GM10847 (cell line): ENCODE data around the gene GFOD1.

Experiments
- POLR2A ChIP-seq: IDR thresholded peaks from 2 replicates; pipeline ENCODE4 v1.6.1; 2011; ENCODE audit not compliant: insufficient read length; ENCODE audit errors: extremely low read depth

The GFOD1 gene

GRCh38 chr6:13479206-13479800 lies 8.1 kb downstream of the GFOD1 start:
- TF ChIP-seq POLR2A = no peak

DNA sequence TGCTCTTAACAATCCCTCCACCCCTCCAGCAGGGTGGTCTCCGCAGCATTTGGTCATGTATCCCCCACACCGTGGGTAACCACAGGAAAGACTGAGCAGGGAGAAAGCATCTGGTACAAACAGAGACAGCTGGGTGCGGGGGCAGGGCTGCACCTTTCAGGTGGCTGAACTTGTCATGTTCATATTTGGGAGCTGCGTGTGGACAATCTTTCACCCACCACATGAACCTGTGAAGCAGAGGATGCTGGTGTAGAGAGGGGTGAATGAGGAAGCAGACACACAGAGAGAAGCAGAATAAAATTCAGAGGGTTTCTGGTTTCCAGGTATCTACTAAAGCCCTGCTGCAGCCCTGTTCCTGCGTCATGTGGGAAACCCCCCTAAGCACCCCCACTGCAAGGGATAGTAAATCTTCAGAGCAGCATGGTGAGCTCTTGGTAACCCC lies 8.9 kb downstream of the GFOD1 start:
- TF ChIP-seq POLR2A = no peak

DNA sequence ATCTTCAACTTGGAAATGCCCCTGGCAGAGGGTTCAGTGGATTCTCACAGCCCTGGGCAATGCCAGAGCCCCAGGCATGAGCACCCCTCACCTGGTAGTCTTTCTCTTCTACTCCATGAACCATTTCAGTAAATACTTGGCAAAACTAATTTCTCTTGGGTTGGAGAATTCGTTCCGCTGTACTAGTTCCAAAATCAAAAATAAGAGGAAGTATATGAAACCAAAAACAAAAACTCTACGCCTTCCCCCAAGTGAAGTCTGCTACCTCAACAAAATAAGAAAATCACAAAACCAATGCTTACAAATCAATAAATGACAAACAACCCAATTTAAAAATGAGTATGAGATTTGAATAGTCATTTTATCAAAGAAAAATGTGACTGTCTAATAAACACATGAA lies 12.6 kb downstream of the GFOD1 start:
- no peak for TF ChIP-seq POLR2A

DNA sequence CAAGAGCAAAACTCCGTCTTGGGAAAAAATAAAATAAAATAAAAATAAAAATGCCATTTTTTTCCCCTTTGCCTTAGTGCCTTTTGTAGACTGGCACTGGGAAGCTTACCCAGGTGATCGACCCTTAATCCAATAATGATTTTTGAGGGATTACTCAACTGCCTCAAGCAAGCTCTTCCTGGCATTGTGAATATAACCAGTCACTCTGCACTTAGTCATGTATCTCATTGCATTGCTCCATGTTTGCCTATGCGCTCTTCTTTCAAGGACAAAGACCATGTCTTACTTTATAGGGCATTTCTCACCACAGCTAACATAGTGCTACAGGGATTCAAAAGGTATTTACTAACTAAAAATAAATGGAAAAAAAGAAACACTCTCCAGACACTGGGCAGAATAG lies 13.0 kb downstream of the GFOD1 start:
- TF ChIP-seq POLR2A = no peak

- TF ChIP-seq POLR2A = no peak
Measured at GRCh38 chr6:13473768-13474165, 13.6 kb downstream of the GFOD1 start.

DNA sequence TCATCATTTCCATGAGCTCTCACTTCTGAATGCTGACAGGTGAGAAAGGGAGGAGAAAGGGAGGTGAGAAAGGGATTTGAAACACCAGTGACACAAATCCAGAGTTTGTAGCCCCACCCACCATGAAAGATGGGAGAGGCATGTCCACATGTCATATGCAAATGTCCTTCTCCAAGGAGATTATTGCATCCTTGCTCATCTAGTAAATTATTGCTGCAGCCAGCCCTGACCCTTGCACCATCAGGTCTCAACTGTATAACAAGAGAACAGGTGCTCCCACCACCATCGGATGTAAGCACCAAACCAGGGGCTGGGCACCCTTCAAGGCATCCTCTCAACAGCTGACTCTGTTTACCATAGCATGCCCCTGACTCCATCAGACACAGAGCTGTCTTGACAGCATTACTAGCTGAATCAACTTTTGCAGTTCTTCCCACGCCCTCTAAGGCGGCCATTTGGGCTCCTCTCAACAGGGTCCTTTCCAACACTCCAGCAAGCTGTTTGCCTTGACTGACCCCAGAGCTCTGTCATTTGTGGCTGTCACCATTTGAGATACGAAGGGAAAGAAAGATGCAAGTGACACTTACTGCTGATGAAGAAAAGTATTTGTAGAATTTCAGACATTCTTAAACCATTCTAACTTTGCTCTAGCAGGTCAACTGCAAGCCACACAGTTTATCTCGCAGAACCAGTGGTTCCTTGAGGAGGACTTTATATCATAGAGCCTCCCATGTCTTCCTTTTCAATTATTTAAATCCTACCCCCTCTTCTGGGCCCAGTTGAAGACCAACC lies 14.2 kb downstream of the GFOD1 start:
- no peak for TF ChIP-seq POLR2A

DNA sequence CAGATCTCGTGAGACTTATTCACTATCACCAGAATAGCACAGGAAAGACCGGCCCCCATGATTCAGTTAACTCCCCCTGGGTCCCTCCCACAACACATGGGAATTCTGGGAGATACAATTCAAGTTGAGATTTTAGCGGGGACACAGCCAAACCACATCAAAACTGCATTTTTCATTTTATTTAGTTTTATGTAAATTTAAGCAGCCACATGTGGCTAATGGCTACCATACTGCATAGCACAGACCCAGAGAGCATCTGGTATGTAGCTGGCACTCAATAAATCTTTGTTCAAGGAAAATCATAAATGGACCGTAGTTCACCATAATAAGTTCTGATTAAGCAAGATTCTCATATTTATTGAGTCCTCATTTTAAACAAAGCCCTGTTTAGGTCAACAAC lies 15.3 kb downstream of the GFOD1 start:
- TF ChIP-seq POLR2A = no peak

GRCh38 chr6:13471184-13471583 lies 16.2 kb downstream of the GFOD1 start:
- TF ChIP-seq POLR2A = no peak

GRCh38 chr6:13470238-13471140 lies 16.9 kb downstream of the GFOD1 start:
- no peak for TF ChIP-seq POLR2A

GRCh38 chr6:13469693-13470092 lies 17.7 kb downstream of the GFOD1 start:
- TF ChIP-seq POLR2A = no peak

DNA sequence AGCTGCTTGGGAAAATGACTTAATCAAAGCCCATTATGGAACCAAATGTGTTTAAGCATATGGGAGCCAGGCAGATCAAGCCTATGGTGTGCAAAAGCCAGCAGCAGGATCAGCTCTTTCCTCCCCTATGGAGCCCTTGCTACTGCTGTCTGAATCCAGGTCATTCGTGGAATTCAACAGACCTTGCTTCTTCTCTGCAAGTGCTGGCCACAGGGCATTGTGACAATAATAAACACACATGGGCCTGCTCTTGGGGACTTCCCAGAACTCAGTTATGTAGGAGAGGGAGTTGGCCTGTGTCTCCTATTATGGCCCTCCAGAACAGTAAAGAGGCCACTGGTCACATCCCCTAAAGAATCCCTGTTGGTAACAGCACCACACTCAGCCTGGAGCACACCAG lies 18.6 kb downstream of the GFOD1 start:
- no peak for TF ChIP-seq POLR2A

- no peak for TF ChIP-seq POLR2A
Measured at GRCh38 chr6:13467216-13467600, 20.2 kb downstream of the GFOD1 start.

DNA sequence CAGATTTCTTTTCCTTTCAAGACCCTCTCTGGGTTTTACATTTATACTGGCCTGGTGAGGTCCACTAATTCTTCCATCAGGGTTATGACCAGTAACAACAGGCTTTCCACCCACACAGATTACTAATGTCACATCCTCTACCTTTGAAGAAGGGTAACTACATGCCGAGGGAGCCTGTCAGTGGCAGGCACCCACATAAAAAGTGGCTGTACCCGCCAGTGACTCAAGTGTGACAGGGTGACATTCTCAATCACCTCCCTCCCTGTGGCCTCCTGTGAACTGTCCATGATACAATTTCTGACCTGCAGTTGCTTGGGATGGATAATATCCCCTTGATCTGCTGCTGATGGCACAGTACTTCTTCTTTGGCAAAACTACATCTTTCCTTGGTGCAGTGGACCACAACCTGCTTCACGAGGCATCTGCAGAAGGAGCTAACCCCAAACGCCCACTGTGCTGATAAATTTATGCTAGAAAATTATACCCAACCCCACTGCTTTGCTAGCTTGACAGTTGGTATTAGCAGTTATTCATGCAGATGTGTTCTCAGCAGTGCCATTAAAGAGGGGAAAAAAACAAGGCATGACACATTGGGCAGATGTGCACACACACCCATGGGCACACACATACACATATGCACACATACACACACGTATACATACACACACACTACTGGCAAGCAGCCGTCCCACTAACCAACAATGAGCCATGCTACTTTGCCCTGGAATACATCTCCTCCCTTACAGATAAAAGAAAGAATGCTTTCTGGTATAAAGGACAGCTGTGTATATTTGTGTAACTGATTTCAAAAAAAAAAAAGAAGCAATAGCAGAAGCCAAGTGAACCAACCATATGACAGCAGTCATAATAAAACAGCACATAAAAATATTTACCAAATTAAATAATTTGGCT lies 20.8 kb downstream of the GFOD1 start:
- TF ChIP-seq POLR2A = no peak

- no peak for TF ChIP-seq POLR2A
Measured at GRCh38 chr6:13465734-13466133, 21.7 kb downstream of the GFOD1 start.

DNA sequence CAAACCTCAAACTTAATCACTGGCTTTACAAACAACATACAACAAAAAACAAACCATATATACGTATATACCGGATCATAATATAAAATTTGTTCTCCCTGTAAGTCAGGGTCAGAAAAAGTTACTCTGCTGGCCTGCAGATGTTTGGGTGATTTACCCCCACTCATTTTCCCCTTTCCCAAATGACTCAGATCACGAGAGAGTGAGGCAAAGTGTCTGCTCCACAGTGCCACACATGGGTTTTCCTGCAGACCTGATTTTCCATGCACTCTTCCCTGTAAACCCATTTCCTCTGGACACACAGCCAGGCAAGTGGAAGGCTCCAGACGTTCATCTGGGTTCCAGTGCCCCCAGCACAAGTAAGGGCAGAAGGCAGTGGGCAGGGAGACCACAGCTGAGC lies 23.5 kb downstream of the GFOD1 start:
- no peak for TF ChIP-seq POLR2A
